ENCODE data around the gene WDR26.
"Not testable (repeated sequence)": the region's sequence is repeated elsewhere in the genome, so short reads cannot be mapped to it uniquely, and the experiment has no call there.

Gene WDR26

GRCh38 chr1:224431726-224432125 is 2.9 kb downstream of the WDR26 start:
- no peak overlapping the region for H3K27ac ChIP-seq
- ChIA-PET POLR2A (ENCODE audit: low non-redundant PET) (no interaction called here), CTCF (interaction anchor here (0.8 to 1.5 kb wide), 2 partner anchors 24 to 25 kb away, joined by 4 to 6 read pairs; no protein-coding TSS in a partner anchor)
- no peak for DNase-seq (ENCODE audit: low spot score)
- no peak for TF ChIP-seq CTCF (conservative IDR thresholded peaks at IDR 0.05; ENCODE audit: low read depth)

- peak; percentile 49 for DNase-seq (ENCODE audit: low spot score)
- POLR2A ChIA-PET (ENCODE audit: low non-redundant PET) = no interaction called here
- no peak overlapping the region for H3K27ac ChIP-seq
- CTCF ChIA-PET = interaction anchor here (0.7 kb wide), 1 partner anchor 35 kb away, joined by 3 read pairs; no protein-coding TSS in a partner anchor
- no peak for TF ChIP-seq CTCF (conservative IDR thresholded peaks at IDR 0.05; ENCODE audit: low read depth)
Measured at GRCh38 chr1:224430511-224431113, 4.0 kb downstream of the WDR26 start.

GRCh38 chr1:224429616-224430326 is 4.8 kb downstream of the WDR26 start:
- CTCF ChIA-PET = interaction anchor here (0.6 to 0.8 kb wide), 3 partner anchors 26 to 684 kb away, joined by 3 to 5 read pairs (median 3); no protein-coding TSS in a partner anchor
- POLR2A ChIA-PET (ENCODE audit: low non-redundant PET) = no interaction called here
- TF ChIP-seq CTCF (conservative IDR thresholded peaks at IDR 0.05; ENCODE audit: low read depth) = no peak
- no peak overlapping the region for H3K27ac ChIP-seq
- no peak for DNase-seq (ENCODE audit: low spot score)

GRCh38 chr1:224428713-224429112 is 5.9 kb downstream of the WDR26 start:
- DNase-seq (ENCODE audit: low spot score); POLR2A ChIA-PET (ENCODE audit: low non-redundant PET): not testable (repeated sequence)
- CTCF ChIA-PET = interaction anchor here (0.6 to 0.7 kb wide), 2 partner anchors 61 to 136 kb away, joined by 3 to 5 read pairs; no protein-coding TSS in a partner anchor
- H3K27ac ChIP-seq = peak overlapping the region; percentile 37

GRCh38 chr1:224427346-224427745 is 7.3 kb downstream of the WDR26 start:
- no peak for TF ChIP-seq CTCF (conservative IDR thresholded peaks at IDR 0.05; ENCODE audit: low read depth)
- ChIA-PET POLR2A (ENCODE audit: low non-redundant PET) (no interaction called here), CTCF (no interaction called here)
- DNase-seq (ENCODE audit: low spot score) = peak; percentile 45
- no peak overlapping the region for H3K27ac ChIP-seq

- DNase-seq (ENCODE audit: low spot score); CTCF ChIA-PET; POLR2A ChIA-PET (ENCODE audit: low non-redundant PET): not testable (repeated sequence)
- H3K27ac ChIP-seq = peak overlapping the region; percentile 45
Measured at GRCh38 chr1:224426869-224427268, 7.7 kb downstream of the WDR26 start.

- no peak overlapping the region for H3K27ac ChIP-seq
- ChIA-PET POLR2A (ENCODE audit: low non-redundant PET) (no interaction called here), CTCF (no interaction called here)
- no peak for DNase-seq (ENCODE audit: low spot score)
- no peak for TF ChIP-seq CTCF (conservative IDR thresholded peaks at IDR 0.05; ENCODE audit: low read depth)
Measured at GRCh38 chr1:224425279-224425884, 9.2 kb downstream of the WDR26 start.

Measured in RWPE1 (cell line).